HG02970 (cell line): Measurements from ENCODE around the gene STK24.

ENCODE experiments used
- ATAC-seq: cut with Tn5 transposase; IDR thresholded peaks from one replicate; pipeline ENCODE4 v1.9.1; 2021; ENCODE audit warnings: mild to moderate bottlenecking, moderate library complexity, moderate number of reproducible peaks; ENCODE audit not compliant: unreplicated experiment, low FRiP score

Gene STK24

GRCh38 chr13:98478189-98479129 is 98.4 kb downstream of the STK24 start:
- no peak for ATAC-seq

GRCh38 chr13:98476538-98476966 is 100.4 kb downstream of the STK24 start:
- ATAC-seq: peak; percentile 85

DNA sequence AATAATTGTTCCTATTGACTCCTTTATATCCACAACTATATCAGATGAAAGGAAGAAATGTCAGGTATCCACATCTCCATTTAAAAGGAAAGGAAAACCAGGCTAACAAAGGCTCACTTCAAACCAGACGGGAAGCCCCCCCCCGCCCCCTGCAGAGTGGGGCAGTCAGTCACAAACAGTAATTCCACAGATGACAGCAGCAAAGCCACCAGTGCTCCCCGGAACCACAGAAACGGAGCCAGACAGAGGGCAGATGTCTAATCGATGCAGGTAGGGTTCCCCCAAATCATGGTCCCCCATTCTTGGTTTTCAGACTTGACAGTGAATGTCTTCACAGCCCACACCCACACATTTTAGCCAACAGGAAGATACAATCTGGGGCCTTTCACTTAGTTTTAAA is 100.8 kb downstream of the STK24 start:
- peak; percentile 22 for ATAC-seq

- no peak for ATAC-seq
Measured at GRCh38 chr13:98475522-98475921, 101.4 kb downstream of the STK24 start.

GRCh38 chr13:98474761-98475160 is 102.1 kb downstream of the STK24 start:
- no peak for ATAC-seq

DNA sequence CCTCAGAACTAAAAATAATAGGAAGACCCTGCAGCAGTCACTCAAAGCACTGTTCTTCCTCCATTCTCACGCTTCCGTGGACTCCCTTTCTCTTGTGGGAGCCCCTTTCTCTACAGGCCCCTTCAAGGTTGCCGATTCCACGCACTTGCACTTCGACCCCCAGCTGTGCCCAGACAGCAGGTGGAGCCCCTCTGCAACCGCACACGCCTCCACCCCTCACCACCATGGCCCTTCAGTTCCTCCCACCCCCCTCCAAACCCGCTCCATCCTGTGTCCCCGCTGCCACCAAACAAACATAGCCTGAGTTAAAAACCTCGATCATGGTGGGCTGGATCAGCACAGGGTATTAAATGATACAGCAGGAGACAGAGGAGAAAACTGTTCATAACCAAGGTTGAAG is 102.6 kb downstream of the STK24 start:
- no peak for ATAC-seq

DNA sequence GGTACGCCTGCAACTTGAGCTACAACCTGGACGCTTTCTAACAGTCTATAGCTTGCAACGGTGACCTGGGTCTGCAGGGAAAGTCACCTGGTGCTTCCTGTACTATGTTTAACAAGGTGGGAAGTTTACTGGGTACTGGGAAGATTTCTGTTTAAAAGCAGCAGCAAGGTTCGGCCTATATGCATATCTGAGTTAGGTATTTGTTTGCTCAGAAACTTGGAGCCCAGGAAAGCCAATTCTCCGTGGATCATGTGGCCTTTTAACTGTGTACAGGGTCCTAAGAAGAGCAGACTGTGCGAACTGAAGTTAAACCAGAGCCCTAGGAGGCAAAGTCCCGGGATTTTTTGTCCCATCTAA is 103.1 kb downstream of the STK24 start:
- ATAC-seq: no peak

- ATAC-seq: no peak
Measured at GRCh38 chr13:98473135-98473787, 103.6 kb downstream of the STK24 start.

GRCh38 chr13:98471934-98472333 is 105.0 kb downstream of the STK24 start:
- ATAC-seq: no peak

DNA sequence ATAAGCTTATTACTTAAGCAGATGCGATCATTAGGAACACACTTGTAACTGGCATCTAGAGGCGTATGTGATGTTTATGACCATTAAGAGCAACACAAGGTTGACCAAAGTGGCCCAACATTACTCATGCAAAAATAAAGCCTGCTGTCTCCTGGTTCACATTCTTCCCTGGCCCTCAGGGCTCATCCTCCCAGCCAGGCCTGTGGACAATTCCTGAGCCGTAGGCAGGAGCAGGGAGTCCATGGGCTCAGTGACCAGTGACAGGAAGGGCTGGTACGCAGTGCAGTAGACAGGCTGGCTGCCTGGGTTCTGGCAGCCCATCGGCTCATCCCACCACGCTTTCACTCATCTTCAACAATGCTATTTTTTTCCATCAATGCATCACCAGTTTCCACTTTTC is 106.0 kb downstream of the STK24 start:
- no peak for ATAC-seq

GRCh38 chr13:98468929-98469328 is 108.0 kb downstream of the STK24 start:
- ATAC-seq: no peak

GRCh38 chr13:98468361-98468760 is 108.5 kb downstream of the STK24 start:
- ATAC-seq: no peak

GRCh38 chr13:98467263-98467985 is 109.5 kb downstream of the STK24 start:
- ATAC-seq: no peak

DNA sequence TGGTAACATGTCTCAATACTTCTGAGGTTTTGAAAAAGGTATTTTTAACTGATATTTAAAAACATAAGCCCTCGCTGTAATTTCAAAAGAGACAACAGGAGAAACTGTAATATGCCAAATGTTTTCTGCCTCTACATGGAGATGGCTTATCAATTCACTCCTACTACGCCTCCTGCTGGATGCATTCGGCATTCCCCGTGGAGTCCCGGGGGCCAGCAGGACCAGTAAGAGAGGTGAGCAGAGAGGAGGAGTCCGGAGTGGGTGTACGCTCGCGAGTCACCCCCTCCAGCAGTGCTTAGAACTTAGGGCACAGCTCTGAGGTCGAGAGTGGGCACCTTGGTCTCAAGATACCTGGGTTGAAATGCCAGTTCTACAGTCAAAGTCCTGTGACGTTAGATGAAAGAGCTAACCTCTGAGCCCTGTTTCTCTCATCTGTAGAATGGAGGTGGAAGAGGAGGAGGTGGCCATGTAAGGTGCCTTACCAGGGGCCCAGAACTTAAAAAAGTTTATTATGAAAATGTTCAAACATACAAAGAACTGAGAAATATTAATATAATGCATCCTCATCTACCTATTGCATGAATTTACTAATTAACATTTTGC is 110.2 kb downstream of the STK24 start:
- ATAC-seq: no peak

- no peak for ATAC-seq
Measured at GRCh38 chr13:98462946-98463345, 114.0 kb downstream of the STK24 start.

DNA sequence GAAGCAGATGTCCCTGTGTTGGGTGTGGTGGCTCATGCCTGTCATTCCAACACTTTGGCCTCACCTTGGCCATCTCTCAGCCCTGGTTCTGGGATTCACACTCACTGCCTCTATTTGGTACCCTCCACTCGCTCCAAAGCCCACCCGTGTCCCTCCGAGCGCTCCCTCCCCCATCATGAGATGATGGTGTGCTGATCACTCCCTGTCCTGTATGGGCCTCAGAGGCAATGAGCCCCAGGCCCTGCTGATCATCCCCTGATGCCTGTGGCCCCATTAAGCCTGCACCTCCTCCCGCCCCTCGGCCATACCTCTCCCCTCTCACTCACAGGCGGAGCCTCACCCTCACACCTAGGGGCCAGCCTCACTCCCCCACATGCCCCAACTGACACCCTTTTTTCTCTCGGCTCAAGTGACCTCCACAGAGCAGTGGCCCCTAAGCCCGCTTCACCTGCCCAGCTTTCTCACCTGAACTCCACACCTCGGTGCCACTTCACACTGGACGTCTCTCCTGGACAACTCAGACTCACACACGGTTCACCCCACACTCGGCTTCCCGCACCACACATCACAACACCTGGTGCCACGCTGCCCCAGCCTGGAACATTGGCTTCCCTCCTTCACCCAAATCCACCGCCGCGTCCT is 114.5 kb downstream of the STK24 start:
- ATAC-seq: no peak

DNA sequence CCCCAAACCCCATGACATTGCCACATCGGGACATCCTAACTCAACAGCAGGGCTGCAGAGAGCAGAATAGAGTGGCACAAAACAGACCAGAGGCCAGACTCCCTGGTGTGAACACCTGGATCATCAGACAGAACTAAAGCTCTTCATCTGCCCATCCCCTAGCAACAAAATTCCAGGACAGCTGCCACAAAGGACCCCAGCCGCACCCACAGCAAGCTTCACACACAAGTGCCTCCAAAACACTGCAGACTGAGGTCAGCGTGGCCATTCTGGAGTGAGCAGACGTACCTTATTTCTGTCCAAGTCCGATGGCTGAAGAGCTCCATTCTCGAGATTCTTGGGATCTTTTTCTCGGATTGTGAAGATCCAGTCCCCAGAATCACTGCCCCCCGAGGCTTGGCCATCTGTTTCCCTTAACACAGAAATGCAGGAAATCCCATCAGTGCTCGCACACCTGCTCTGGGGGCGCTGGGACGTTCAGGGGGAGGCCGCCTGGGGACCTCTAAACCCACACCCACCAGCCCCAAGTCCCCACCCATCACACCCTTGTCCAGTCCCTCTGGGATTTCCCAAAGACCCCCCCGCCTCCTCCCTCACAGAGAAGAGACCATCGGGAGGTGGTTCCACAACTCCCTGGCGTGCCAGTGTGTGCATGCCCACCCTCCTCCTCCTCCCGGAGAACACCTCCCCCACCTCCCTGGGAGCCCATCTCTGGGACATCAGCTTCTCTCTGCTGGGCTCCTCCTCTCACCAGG is 115.2 kb downstream of the STK24 start:
- no peak for ATAC-seq

DNA sequence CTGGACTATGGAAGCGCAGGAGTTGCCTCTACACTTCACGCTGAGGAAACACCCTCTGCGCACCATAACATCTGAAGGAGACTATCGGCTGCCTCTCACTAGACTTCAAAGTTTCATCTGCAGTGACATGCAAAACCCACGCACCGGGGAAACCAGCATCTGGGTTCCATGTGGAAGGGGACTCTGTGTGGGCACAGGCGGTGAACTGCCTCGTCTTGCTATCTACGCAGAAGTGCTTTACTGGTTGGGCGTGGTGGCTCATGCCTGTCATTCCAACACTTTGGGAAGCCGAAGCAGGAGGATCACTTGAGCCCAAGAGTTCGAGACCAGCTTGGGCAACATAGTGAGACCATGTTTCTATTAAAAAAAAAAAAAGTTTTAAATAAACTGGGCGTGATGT is 116.4 kb downstream of the STK24 start:
- no peak for ATAC-seq

GRCh38 chr13:98459721-98460370 is 117.1 kb downstream of the STK24 start:
- ATAC-seq: no peak
